T47D (cell line): ENCODE data around the gene CROCC2.
A peak's percentile ranks its signal among the peaks of the same experiment; 100 is the strongest.

ENCODE experiments used
- DNase-seq, 2 experiments: peaks; one replicate each; pipeline versions ENCODE4 v3.0.0 to v3.0.0-alpha.2; 2011 to 2012; ENCODE audit warnings: low read depth in 1 of 2, low spot score in 1 of 2
- JUND ChIP-seq: IDR thresholded peaks from 2 replicates; pipeline ENCODE4 v1.6.1; 2012; ENCODE audit warnings: low read depth
- in situ Hi-C: cut with HindIII; loops from 2 replicates; pipeline ENCODE4 v1.10.0; 2016; ENCODE audit warnings: low sequenced_read_pairs, low pct_unique_long_range_greater_than_20kb

CROCC2 gene

GRCh38 chr2:240890691-240891090, 15.4 kb upstream of the CROCC2 start:
- TF ChIP-seq JUND = no peak
- no peak for DNase-seq
- in situ Hi-C loops = no loop called here

- in situ Hi-C loops = no loop called here
- DNase-seq = no peak
- TF ChIP-seq JUND = no peak
Observed at GRCh38 chr2:240891492-240892340, 14.4 kb upstream of the CROCC2 start.

- DNase-seq = no peak
- in situ Hi-C loops = no loop called here
- no peak for TF ChIP-seq JUND
Observed at GRCh38 chr2:240892356-240892755, 13.8 kb upstream of the CROCC2 start.

- in situ Hi-C loops = no loop called here
- TF ChIP-seq JUND = no peak
- DNase-seq = no peak
Observed at GRCh38 chr2:240892925-240893324, 13.2 kb upstream of the CROCC2 start.

- DNase-seq = peak; percentile 50 to 51
- in situ Hi-C loops = no loop called here
- TF ChIP-seq JUND = no peak
Observed at GRCh38 chr2:240893363-240893844, 12.7 kb upstream of the CROCC2 start.

GRCh38 chr2:240894006-240894405, 12.1 kb upstream of the CROCC2 start:
- TF ChIP-seq JUND = no peak
- no peak for DNase-seq
- in situ Hi-C loops = no loop called here

- no peak for TF ChIP-seq JUND
- in situ Hi-C loops = no loop called here
Observed at GRCh38 chr2:240894836-240895558, 11.1 kb upstream of the CROCC2 start.

GRCh38 chr2:240895656-240896388, 10.3 kb upstream of the CROCC2 start, which contains the start of gene MAB21L4:
TSS of gene MAB21L4 (minus strand) at chr2:240896156. CDS start at chr2:240895997, 159 bp downstream.
- DNase-seq = no peak
- no peak for TF ChIP-seq JUND
- in situ Hi-C loops = no loop called here

More at GRCh38 chr2:240894836-240895558, 11.1 kb upstream of the CROCC2 start:
- no peak for DNase-seq

GRCh38 chr2:240896394-240896793, 9.7 kb upstream of the CROCC2 start:
- no peak for DNase-seq
- in situ Hi-C loops = no loop called here
- no peak for TF ChIP-seq JUND

- in situ Hi-C loops = no loop called here
Observed at GRCh38 chr2:240896871-240897692, 9.1 kb upstream of the CROCC2 start.

GRCh38 chr2:240898108-240898730, 7.9 kb upstream of the CROCC2 start:
- DNase-seq = peak; percentile 79 to 94

More at GRCh38 chr2:240896871-240897692, 9.1 kb upstream of the CROCC2 start:
- no peak for TF ChIP-seq JUND
- DNase-seq = peak in 1 of 2 experiments; percentile 54

More at GRCh38 chr2:240898108-240898730, 7.9 kb upstream of the CROCC2 start:
- no peak for TF ChIP-seq JUND
- in situ Hi-C loops = no loop called here
